ENCODE data around the gene NFIB.

- TF ChIP-seq CTCF (optimal IDR thresholded peaks at IDR 0.05 in 1 of 3, IDR thresholded peaks at IDR 0.05 in 1 of 3, conservative IDR thresholded peaks at IDR 0.05 in 1 of 3; ENCODE audit: extremely low read depth in 1 of 3, insufficient read depth in 2 of 3, low read length in 3 of 3) (no peak), EZH2 (IDR thresholded peaks at IDR 0.05; ENCODE audit: low read length) (no peak)
Observed at GRCh38 chr9:14246951-14247350, 67.0 kb downstream of the NFIB start.

Measured in keratinocyte (primary cell).